Bronchus fibroblast of lung (primary cell): Measurements from ENCODE around the gene TSC22D4. TPM values are rescaled to one million over a fixed set of nuclear protein-coding genes. Genes with fewer than 3 reads are reported as not detected.

Experiments used
- total RNA-seq: library from RNA; depleted of rRNA; stranded (reverse); fragments of >200 nt; gene quantifications from 2 replicates; pipeline ENCODE4 v1.2.3, GENCODE V29; 2015

Gene TSC22D4
- 47.4 and 52.5 TPM in 2 replicates for total RNA-seq

GRCh38 chr7:100478958-100479660 lies at the start of gene TSC22D4:
Gene TSC22D4, minus strand, starts transcription at chr7:100479214. Its CDS starts 1,176 bp downstream, at chr7:100478038.

GRCh38 chr7:100483722-100484672 lies 5.0 kb upstream of the TSC22D4 start, which contains the start of gene NYAP1:
Gene NYAP1, plus strand, starts transcription at chr7:100483927. Its CDS starts 1,385 bp downstream, at chr7:100485312.

GRCh38 chr7:100464210-100464660 lies 14.8 kb downstream of the TSC22D4 start, which contains the start of gene SPACDR:
Gene SPACDR, minus strand, starts transcription at chr7:100464260. Its CDS starts 235 bp downstream, at chr7:100464025.

GRCh38 chr7:100429637-100430492 lies 49.1 kb downstream of the TSC22D4 start, which contains the start of gene MEPCE:
Gene MEPCE, plus strand, starts transcription at chr7:100429831. Its CDS starts 188 bp downstream, at chr7:100430019.

GRCh38 chr7:100428199-100428966 lies 50.6 kb downstream of the TSC22D4 start, which contains the start of gene ZCWPW1:
Gene ZCWPW1, minus strand, starts transcription at chr7:100428703. Its CDS starts 8,054 bp downstream, at chr7:100420649.

Other genes starting within 250 kb of the TSC22D4 start
- not detected in 2 replicates for gene SPDYE3, start 171.5 kb downstream of the TSC22D4 start, total RNA-seq
- gene PILRB, start 121.1 kb downstream of the TSC22D4 start, total RNA-seq = 9.1 and 10.4 TPM in 2 replicates
- under 0.01 TPM in 1 of 2 replicates, not detected in the other for gene PILRA, start 105.7 kb downstream of the TSC22D4 start, total RNA-seq
- gene ZCWPW1, start 50.5 kb downstream of the TSC22D4 start, total RNA-seq = 0.30 and 0.50 TPM in 2 replicates
- 29.9 and 31.5 TPM in 2 replicates for gene MEPCE, start 49.4 kb downstream of the TSC22D4 start, total RNA-seq
- gene PPP1R35, start 42.7 kb downstream of the TSC22D4 start, total RNA-seq = 46.5 and 62.0 TPM in 2 replicates
- gene SPACDR, start 15.0 kb downstream of the TSC22D4 start, total RNA-seq = 1.8 and 2.7 TPM in 2 replicates
- gene NYAP1, start 4.7 kb upstream of the TSC22D4 start, total RNA-seq = 1.8 and 3.9 TPM in 2 replicates
- gene AGFG2, start 60.0 kb upstream of the TSC22D4 start, total RNA-seq = 9.1 and 16.0 TPM in 2 replicates
- gene SAP25, start 94.7 kb upstream of the TSC22D4 start, total RNA-seq = 0.34 and 1.2 TPM in 2 replicates
- 34.2 and 58.7 TPM in 2 replicates for gene LRCH4, start 106.9 kb upstream of the TSC22D4 start, total RNA-seq
- 0.50 and 1.0 TPM in 2 replicates for gene FBXO24, start 107.1 kb upstream of the TSC22D4 start, total RNA-seq
- 396 and 411 TPM in 2 replicates for gene PCOLCE, start 123.1 kb upstream of the TSC22D4 start, total RNA-seq
- 17.2 and 21.4 TPM in 2 replicates for gene MOSPD3, start 133.3 kb upstream of the TSC22D4 start, total RNA-seq
- gene TFR2, start 162.3 kb upstream of the TSC22D4 start, total RNA-seq = 0.17 and 0.30 TPM in 2 replicates
- not detected in 2 replicates for gene ACTL6B, start 177.2 kb upstream of the TSC22D4 start, total RNA-seq
- gene GNB2, start 194.5 kb upstream of the TSC22D4 start, total RNA-seq = 283 and 322 TPM in 2 replicates
- 9.2 and 11.8 TPM in 2 replicates for gene GIGYF1, start 215.0 kb upstream of the TSC22D4 start, total RNA-seq
- gene POP7, start 226.9 kb upstream of the TSC22D4 start, total RNA-seq = 56.2 and 63.2 TPM in 2 replicates
- not detected in 2 replicates for gene EPO, start 241.3 kb upstream of the TSC22D4 start, total RNA-seq